ENCODE data around the gene ULK3. TPM values are rescaled to one million over a fixed set of nuclear protein-coding genes. Genes with fewer than 3 reads are reported as not detected.
"Not testable (repeated sequence)": the region's sequence is repeated elsewhere in the genome, so short reads cannot be mapped to it uniquely, and the experiment has no call there.

ULK3 gene
- total RNA-seq, 4 donors from 2014 or later, result 105 to 330 (median 129) TPM

DNA sequence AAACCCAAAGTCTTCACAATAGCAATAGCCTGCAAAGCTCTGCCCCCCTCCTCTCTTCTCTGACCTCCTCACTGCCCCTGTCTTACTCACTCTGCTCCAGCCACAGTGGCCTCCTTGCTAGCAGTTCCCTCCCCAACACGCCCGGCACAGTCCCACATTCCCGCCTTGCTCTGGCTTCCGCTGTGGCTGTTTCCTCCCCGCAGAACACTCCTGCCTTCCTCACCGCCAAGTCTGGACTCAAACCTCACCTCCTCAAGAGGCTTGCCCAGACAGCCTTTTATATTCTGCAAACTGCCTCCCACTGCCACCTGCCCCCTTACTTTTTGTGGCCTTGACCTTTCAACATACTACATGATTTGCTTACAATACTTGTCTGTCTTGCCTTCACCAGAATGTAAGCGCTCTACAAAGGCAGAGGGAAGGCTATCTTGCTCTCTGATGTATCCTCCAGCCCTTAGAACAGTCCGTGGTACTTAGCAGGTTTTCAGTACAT, 46.5 kb upstream of the ULK3 start:
- Histone ChIP-seq H3K27ac (no peak overlapping the region), H3K9me3 (no peaks in the 10 kb centered on the region), H3K27me3 (no peaks in the 10 kb centered on the region), H3K4me1 (peaks cover 28% of the 10 kb centered on the region), H3K4me3 (peak overlapping the region; percentile 75), H3K36me3 (peaks cover 17% of the 10 kb centered on the region)
- TF ChIP-seq CTCF (IDR thresholded peaks at IDR 0.05), result no peak
- TF ChIP-seq POLR2A (IDR thresholded peaks at IDR 0.05), result no peak
- TF ChIP-seq POLR2AphosphoS5 (IDR thresholded peaks at IDR 0.05), result no peak
- no peak for TF ChIP-seq EP300 (IDR thresholded peaks at IDR 0.05)
- WGBS, result 13% methylated on average over 8 of the region's 8 CpGs
- DNase-seq (ENCODE audit: low spot score in 2 of 2), result no peak

GRCh38 chr15:74888716-74889115, 45.8 kb upstream of the ULK3 start:
- Histone ChIP-seq H3K27ac (no peak overlapping the region), H3K27me3 (no peaks in the 10 kb centered on the region), H3K36me3 (peaks cover 14% of the 10 kb centered on the region), H3K4me3 (no peak overlapping the region), H3K9me3 (no peaks in the 10 kb centered on the region), H3K4me1 (peaks cover 28% of the 10 kb centered on the region)
- no peak for DNase-seq (ENCODE audit: low spot score in 2 of 2)
- WGBS, result 85% methylated on average over 4 of the region's 4 CpGs
- TF ChIP-seq EP300 (IDR thresholded peaks at IDR 0.05) (no peak), POLR2AphosphoS5 (IDR thresholded peaks at IDR 0.05) (no peak), CTCF (IDR thresholded peaks at IDR 0.05) (no peak), POLR2A (IDR thresholded peaks at IDR 0.05) (no peak)

DNA sequence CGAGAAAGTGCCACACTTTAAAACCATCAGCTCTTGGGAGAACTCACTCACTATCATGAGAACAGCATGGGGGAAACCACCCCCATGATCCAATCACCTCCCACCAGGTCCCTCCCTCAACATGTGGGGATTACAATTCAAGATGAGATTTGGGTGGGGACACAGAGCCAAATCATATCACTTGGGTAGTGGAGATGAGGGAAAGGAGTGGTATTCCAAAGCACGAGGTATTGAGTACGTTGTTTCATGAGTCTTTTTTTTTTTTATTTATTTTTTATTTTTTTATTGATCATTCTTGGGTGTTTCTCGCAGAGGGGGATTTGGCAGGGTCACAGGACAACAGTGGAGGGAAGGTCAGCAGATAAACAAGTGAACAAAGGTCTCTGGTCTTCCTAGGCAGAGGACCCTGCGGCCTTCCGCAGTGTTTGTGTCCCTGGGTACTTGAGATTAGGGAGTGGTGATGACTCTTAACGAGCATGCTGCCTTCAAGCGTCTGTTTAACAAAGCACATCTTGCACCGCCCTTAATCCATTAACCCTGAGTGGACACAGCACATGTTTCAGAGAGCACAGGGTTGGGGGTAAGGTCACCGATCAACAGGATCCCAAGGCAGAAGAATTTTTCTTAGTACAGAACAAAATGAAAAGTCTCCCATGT, 44.7 kb upstream of the ULK3 start:
- H3K36me3 ChIP-seq; H3K27ac ChIP-seq; H3K4me3 ChIP-seq; H3K27me3 ChIP-seq; H3K9me3 ChIP-seq; DNase-seq (ENCODE audit: low spot score in 2 of 2): not testable (repeated sequence)
- WGBS, result 89% methylated on average over 10 of the region's 10 CpGs
- H3K4me1 ChIP-seq, result peaks cover 28% of the 10 kb centered on the region

GRCh38 chr15:74885461-74885860, 42.5 kb upstream of the ULK3 start:
- H3K36me3 ChIP-seq, result no peaks in the 10 kb centered on the region
- WGBS, result 80% methylated on average over 5 of the region's 5 CpGs
- H3K27ac ChIP-seq, result no peak overlapping the region
- no peaks in the 10 kb centered on the region for H3K9me3 ChIP-seq
- no peaks in the 10 kb centered on the region for H3K27me3 ChIP-seq
- TF ChIP-seq POLR2A (IDR thresholded peaks at IDR 0.05) (no peak), EP300 (IDR thresholded peaks at IDR 0.05) (no peak), POLR2AphosphoS5 (IDR thresholded peaks at IDR 0.05) (no peak), CTCF (IDR thresholded peaks at IDR 0.05) (no peak)
- peaks cover 13% of the 10 kb centered on the region for H3K4me1 ChIP-seq
- no peak for DNase-seq (ENCODE audit: low spot score in 2 of 2)
- no peak overlapping the region for H3K4me3 ChIP-seq

DNA sequence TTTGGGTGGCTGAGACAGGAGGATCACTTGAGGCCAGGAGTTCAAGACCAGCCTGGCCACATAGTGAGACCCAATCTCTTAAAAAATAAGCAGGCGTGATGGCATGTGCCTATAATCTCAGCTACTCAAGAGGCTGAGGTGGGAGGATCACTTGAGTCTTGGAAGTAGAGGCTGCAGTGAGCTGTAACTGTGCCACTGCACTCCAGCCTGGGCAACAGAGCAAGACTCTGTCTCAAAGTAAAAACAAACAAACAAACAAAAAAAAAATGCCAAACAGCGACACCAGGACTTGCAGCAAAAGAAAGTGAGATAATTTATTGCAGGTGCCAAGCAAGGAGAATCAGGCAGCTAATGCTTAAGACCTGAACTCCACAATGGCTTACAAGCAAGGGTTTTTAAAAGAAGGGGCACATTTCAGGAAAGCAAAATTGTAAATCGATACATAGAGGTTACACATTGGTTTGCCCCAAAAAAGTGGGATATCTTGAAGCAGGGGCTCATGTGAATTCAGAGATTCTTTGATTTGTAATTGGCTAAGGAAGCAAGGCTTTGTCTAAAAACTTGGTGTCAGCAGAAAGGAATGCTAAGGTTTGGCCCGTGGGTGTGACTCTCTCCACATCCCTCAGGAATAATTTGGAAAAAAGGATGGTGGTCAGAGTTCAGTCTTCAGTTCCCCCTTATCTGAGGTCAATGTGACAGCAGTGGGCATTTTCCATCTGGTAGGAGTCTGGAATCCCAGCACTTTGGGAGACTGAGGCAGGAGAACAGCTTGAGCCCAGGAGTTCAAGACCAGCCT, 41.7 kb upstream of the ULK3 start:
- 67% methylated on average over 4 of the region's 4 CpGs for WGBS
- no peak for DNase-seq (ENCODE audit: low spot score in 2 of 2)
- no peak for TF ChIP-seq POLR2A (IDR thresholded peaks at IDR 0.05)
- TF ChIP-seq EP300 (IDR thresholded peaks at IDR 0.05), result no peak
- TF ChIP-seq CTCF (IDR thresholded peaks at IDR 0.05), result no peak
- no peak for TF ChIP-seq POLR2AphosphoS5 (IDR thresholded peaks at IDR 0.05)
- no peaks in the 10 kb centered on the region for H3K27me3 ChIP-seq
- H3K36me3 ChIP-seq, result no peaks in the 10 kb centered on the region
- H3K4me1 ChIP-seq, result peaks cover 7% of the 10 kb centered on the region
- H3K9me3 ChIP-seq, result no peaks in the 10 kb centered on the region
- no peak overlapping the region for H3K4me3 ChIP-seq
- H3K27ac ChIP-seq, result no peak overlapping the region
